Stimulated activated CD4-positive, alpha-beta T cell treated with anti-CD3 and anti-CD28 coated beads, Interleukin-1b, Interleukin-23, amount 100 ng/mL, for 1 hour (primary cell): ENCODE results near the gene CRKL.
"Not testable (repeated sequence)": the region's sequence is repeated elsewhere in the genome, so short reads cannot be mapped to it uniquely, and the experiment has no call there.

Source experiments
- DNase-seq, 2 donors: peaks; one replicate each; pipeline ENCODE4 v3.0.0-alpha.2; 2020; ENCODE audit warnings: low read depth in 2 of 2

CRKL gene

DNA sequence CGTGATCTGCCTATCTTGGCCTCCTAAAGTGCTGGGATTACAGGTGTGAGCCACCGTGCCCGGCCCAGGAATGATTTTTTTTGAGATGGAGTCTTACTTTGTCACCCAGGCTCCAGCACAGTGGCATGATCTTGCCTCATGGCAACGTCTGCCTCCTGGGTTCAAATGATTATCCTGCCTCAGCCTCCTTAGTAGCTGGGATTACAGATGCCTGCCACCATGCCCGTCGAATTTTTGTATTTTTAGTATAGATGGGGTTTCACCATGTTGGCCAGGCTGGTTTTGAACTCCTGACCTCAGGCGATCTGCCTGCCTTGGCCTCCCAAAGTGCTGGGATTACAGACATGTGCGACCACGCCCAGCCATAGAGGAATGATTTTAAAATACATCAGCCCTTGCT lies 17.8 kb downstream of the CRKL start:
- DNase-seq = not testable (repeated sequence)

DNA sequence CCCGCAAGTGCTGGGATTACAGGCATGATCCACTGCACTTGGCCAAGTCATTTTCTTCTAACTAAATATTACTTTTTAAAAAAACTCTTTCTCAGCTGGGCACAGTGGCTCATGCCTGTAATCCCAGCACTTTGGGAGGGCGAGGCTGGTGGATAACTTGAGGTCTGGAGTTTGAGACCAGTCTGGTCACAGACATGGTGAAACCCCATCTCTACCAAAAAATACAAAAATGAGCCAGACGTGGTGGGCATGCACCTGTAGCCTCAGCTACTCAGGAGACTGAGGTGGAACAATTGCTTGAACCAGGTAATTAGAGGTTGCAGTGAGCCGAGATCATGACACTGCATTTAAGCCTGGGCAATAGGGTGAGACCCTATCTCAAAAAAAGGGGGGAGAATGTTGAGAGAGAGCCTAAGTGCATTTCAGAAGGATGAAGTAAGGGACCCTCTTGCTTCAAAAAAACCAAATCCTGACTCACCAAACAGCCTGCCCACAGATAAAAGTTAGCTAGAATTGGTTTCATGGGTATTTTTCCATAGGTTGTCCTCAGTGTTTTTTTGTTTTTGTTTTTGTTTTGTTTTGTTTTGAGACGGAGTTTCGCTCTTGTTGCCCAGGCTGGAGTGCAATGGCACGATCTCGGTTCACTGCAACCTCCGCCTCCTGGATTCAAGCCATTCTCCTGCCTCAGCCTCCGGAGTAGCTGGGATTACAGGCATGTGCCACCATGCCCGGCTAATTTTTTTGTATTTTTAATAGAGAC lies 18.8 kb downstream of the CRKL start:
- not testable (repeated sequence) for DNase-seq

DNA sequence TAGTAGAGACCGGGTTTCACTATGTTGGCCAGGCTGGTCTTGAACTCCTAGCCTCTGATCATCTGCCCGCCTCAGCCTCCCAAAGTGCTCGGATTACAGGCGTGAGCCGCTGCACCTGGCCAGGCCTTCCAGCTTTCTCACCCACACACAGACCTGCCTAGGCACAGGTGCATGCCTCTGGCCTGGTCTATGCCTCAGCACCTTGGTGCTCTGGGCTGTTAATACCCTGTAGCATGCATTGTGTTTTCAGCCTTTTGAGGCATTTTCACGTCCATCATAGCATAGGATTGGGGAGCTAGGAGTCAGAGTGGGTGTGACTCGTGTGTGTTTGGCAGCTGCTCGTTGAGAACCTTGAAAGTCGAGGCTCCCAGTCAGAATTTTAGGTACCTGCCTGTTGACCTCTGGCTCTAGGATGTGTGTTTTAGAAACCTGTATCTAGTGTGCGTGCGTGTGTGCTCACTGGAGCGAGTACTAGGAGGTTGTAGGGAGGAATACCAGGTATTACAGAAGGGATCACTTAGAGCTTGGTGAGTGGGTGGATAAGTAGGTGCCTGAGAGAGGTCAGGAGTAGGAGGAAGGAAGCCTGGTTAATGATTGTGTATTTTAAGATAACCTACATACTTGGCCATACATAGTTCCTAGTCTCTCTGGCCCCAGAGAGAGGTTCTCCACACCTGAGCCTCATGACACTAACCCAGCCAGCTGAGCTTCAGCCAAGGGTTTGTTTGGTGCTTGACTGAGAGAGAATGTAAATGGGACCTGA lies 20.0 kb downstream of the CRKL start:
- no peak for DNase-seq

DNA sequence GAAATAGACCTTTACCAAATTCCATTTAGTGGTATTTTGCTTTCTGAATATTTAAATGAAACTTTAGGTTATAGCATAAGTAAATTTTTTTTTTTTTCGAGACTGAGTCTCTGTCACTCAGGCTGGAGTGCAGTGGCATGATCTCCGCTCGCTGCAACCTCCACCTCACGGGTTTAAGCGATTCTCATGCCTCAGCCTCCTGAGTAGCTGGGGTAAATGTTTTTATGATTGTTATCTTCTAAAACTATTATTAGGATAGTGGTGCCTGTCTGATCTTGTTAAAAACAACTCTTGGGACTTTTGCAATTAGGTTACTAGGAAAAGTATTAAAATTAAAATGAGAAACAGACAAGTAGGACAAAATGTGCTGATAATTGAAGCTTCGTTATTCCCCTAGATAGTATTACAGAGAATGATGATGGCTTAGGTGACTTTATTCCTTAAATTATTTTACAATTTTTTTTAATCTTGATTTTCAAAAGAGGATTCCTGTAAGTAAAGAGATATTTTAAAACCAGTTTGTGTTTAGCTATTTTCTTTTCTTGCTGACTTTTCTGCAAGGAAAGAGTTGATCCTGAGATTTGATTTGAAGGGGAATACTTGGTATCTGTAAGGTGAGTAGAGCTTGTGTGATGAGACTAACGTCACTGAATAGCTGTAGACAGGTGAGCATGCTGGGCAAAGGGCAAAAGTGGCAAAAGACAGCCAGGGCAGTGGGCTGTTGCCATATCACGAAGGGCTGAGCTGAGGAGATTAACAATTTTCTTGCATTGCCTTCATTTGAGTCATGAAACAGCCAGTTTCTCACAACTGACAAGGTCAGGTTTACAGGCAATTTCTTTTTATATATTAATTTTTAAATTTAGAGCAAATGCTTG lies 20.8 kb downstream of the CRKL start:
- no peak for DNase-seq

DNA sequence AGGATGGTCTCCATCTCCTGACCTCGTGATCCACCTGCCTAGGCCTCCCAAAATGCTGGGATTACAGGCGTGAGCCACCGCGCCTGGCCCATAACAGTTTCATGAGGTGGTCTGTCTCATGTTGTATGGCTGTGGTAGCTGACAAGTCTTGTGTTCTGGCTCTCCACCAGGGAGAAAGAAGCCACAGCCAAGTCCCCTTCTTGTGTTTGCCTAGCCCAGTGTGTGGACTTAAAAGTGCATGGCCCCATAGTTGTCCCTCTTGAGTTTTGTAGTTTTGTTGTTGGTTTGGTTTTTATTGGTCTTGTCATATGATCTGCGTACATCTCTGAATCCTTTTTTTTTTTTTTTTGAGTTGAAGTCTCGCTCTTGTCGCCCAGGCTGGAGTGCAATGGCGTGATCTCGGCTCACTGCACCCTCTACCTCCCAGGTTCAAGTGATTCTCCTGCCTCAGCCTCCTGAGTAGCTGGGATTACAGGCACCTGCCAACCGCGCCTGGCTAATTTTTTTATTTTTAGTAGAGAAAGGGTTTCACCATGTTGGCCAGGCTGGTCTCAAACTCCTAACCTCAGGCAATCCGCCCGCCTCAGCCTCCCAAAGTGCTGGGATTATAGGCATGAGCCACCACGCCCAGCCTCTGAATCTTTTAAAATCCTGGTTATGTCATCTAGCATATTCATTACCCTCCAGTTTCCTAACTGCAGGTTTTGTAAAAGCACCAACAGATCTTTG lies 22.4 kb downstream of the CRKL start:
- not testable (repeated sequence) for DNase-seq

DNA sequence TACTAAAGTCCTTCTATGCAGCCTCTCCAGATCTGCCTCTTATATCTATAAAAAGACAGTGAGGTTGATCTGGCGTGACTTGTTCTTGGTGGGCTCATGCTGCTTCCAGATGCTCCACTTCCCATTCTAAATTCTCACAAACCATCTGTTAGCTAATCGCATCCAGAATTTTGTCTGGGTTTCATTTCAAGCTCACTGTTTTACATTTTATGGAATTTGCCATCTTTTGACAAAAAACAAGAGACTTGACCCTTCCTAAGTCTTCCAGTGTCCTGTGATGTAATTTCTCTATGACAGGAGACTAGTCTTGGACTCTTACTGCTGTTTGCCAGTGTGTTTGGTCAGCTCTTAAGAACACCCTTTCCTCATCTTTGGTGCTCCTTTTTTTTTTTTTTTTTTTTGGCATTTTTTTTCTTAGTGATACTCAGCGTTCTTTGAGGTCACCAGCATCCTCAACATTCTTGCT lies 23.0 kb downstream of the CRKL start:
- DNase-seq = no peak

DNA sequence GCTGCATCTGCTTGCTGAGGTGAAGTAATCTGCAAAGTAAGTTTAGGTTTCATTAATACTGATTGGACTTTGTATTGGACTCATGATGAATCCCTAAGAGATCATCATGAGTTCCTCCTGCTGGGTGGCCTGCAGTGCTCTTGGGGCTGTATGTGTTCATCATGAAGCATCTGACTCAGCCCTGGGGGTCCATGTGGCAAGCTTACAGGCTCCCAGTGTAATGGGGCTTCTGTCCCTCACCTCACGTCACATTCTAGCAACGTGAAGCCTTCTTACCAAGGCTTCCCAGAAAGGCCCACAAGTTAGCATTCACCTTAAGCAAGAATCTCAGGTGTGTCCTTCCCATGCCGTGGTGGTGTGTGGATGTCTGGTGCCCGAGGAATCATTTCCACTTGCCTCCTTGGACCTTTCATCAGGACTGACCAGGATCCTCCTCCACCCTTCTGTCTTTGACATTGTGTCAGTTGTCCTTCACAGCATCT lies 23.7 kb downstream of the CRKL start:
- DNase-seq = no peak

DNA sequence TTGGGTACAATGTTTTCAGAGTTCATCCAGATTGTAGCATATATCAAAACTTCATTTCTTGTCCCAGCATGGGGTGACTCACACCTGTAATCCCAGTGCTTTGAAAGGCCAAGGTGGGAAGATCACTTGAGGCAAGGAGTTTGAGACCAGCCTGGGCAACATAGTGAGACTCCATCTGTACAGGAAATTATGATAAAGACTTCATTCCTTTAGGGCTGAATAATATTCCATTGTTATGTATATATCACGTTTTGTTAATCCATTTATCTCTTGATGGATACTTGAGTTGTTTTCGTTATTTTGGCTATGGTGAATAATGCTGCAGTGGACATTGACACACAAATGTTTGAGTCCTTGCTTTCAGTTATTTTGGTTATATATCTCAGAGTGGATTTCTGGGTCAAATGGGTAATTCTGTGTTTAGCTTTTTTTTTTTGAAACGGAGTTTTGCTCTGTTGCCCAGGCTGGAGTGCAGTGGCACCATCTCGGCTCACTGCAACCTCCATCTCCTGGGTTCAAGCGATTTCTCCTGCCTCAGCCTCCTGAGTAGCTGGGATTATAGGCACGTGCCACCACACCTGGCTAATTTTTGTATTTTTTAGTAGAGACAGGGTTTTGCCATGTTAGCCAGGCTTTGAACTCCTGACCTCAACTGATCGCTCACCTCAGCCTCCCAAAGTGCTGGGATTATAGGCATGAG lies 25.1 kb downstream of the CRKL start:
- not testable (repeated sequence) for DNase-seq

DNA sequence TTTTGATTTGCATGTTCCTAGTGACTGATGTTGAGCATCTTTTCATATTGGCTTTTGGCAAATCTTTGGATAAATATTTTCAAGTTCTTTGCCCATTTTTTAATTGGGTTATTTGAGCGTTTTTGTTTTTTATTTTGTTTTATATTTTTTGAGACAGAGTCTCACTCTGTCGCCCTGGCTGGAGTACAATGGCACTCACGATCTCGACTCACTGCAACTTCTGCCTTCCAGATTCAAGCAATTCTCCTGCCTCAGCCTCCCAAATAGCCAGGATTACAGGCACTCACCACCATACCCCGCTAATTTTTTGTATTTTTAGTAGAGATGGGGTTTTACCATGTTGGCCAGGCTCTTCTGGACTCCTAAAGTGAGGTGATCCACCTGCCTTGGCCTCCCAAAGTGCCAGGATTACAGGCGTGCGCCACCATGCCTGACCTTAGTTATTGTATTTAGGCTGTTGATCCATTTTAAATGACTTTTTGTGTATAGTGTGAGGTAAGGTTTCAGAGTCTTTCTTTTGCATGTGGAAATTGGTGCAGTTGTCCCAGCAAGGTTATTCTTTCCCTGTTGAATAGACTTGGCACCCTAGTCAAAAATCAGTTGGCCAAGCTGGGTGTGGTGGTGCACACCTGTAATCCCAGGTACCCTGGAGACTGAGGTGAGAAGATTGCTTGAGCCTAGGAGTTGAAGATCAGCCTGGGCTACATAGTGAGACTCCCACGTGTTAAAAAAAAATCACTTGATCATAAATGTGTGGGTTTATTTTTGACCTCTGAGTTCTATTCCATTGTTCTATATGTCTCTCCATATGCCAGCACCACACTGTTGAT lies 26.1 kb downstream of the CRKL start:
- no peak for DNase-seq

DNA sequence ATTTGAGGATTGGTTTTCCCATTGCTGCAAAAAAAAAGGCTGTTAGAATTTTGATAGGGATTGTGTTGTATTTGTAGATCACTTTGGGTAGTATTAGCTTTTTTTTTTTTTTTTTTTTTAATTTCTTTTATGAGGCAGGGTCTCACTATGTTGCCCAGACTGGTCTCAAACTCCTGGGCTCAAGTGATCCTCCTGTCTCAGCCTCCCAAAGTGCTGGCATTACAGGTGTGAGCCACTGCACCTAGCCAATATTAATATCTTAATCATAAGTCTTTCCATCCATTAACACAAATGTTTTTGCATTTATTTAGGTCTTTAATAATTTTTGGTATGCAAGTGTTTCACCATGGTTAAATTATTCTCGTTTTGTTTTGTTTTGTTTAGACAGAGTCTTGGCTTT lies 26.8 kb downstream of the CRKL start:
- no peak for DNase-seq

DNA sequence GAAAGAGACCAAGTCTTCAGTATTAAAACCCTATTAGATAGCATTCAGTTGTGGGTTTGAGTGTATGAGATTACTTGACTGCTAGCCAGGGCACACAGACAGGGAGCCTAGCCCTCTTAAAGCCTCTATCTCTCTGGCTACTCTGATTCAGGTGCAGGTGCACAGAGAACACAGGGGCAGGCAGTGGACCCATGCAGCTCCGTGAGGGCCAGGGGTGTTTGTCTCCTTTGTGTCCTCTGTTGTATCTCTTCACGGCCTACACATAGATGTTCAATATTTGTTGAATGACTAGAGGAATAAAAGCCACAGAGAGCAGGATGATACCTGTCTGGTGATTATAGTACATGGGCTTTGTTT lies 28.3 kb downstream of the CRKL start:
- no peak for DNase-seq

DNA sequence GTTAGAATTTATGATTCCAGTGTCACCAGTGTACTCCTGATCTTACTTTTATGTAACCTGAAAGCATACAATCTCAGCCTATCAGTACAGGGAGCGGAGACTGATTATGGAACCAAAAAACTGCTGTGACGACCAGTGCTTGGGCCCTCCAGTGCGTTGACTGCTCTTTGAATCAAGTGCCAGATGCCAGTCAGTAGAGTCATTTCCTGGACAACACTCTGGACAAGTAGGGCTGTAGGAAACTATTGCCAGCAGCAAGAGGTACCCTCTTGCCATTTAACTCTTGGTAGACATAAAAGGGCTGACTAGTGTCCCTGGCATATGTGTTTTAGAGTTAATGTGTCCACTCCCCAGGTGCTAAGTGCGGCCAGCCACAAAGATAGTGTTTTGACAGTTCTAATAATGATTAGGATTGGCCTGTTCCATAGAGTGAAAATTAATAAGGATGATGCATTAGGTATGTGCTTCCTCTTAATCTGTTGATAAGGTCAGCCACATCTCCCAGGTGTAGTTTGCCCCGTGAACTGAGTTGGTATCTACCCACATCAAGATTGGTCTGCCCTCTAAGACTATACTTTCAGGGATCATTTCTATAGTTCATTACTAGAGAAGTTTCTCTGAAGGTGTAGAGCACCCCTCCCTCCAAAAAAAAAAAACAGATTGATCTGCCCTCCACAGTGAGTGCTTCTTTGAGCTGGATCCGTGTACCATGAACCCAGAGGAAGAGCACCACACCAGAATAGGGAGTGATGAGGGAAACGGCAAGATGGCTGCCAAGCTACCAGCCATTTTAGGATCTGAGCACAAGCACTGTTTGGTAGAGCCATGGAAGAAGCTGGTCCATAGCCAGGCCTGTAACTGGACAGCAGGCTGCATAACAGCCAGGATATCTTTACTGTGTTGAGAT lies 29.1 kb downstream of the CRKL start:
- DNase-seq = no peak

DNA sequence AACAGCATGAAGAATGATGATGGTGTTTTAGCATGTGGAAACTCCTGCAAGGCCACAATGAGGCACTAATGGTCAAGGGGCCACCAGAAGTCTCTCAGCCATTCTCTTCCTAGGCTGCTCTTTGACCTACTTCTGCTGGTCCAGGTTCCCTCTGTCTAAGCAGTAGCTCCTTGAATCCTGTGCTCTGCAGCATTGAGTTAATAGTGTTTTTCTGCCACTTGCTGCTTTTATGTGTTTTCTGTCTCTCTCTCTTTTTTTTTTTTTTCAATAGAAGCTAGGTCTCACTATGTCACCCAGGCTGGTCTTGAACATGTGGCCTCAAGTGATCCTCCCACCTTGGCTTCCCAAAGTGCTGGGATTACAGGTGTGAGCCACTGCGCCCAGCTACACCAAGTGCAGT lies 29.8 kb downstream of the CRKL start:
- no peak for DNase-seq

DNA sequence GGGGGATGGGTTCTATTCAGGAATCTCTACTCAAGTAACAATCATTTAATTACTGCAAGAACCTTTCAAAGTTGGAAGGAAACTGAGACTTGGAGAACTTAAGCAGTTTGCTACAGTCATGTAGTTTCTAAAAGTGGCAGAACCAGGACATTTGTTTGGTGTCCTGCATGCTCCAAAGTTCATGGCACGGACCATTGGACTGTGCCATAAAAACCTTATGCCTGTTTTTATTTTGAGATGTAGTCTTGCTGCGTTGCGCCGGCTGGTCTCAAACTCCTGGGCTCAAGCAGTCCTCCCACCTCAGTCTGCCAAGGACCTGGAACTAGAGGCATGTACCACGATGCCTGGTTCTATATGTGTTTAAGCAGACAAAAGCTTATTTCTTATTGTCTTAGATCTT lies 31.2 kb downstream of the CRKL start:
- DNase-seq = no peak

DNA sequence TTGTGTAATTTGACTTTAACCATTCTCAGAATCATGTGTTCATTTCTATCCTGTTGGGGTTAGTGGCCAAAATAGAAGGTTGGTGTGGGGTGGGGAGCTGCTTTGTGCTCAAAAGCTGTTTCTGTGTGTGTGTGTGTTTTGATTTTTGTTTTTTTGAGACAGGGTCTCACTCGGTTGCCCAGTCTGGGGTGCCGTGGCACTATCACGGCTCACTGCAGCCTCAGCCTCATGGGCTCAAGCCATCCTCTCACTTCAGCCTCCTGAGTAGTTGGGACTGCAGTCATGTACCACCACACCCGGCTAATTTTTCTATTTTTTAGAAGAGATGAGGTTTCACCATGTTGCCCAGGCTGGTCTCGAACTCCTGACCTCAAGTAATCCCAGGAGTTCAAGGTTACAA lies 31.8 kb downstream of the CRKL start:
- DNase-seq = no peak

DNA sequence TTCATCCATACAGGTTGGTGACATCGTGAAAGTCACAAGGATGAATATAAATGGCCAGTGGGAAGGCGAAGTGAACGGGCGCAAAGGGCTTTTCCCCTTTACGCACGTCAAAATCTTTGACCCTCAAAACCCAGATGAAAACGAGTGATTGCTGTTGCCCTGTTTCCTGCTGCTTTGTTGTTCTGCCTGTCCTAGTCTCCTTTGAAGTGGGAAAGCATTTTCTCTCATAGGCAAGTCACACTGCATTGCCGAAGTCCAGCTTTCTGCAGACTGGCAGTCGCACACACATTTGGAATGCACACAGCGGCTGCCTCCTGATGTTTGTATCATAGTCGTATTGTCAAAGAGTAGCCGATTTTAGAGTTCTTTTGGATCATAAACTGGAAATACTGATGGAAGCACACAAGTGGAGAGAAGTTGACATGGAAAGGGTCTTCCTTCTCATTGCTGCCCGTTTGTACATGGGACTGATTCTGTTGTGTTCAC lies 32.5 kb downstream of the CRKL start:
- DNase-seq = no peak

DNA sequence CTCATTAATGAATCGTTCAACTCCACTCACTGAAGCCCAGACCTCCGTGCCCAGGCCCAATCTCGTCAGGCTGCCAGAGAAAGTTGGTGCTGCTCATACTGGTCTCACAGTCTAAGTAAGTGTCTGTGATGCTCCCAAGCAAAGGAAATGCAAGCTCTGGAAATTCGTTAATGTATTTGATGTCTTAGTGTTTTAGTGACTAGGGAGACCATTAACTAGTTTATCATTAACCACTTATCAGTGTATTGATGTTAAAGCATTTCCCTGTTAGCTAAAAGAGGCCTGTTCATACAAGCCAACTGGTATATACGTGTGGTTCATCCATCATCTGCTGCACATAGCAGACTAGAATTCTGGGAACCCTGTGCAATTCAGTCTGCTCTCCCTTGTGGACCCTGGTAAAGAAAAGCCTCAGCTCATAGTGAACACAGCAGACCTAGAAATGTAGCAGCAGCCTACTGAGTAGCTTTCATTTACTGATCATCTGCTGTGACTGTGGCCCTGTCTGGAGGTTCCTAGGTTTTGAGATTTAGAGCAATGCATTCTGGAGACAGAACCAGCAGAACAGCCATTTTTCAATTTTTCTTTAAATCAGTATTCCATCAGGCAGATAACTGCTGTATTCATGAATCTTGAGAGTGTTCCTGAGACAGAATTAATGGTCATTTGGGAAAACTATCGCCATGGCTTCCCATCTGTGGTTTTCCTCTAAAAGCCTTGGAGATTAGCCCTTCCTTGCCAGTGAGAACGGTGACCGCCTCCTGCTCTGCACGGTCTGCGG lies 34.1 kb downstream of the CRKL start:
- DNase-seq = no peak

DNA sequence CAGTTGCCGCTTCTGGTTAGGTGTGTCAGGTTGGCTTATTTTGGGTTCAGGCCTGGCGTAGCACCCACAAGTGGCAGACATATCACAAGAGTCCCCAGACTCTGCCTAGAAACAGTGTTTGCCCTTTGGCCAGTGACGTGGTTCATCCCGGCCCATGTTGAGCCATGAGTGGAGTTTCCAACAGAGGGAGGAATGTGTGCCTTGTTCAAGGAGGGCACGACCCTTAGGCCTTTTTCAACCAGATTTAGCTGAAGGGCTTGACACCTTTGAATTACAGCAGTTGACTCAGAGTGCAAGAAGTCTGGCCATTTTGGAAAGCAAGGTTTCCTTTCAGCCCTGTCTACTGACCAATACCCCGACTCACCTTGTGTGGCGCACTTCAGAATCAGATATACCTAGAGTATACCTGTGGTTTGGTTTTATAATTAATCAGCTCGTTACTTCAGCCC lies 34.7 kb downstream of the CRKL start:
- DNase-seq = no peak
